Left ventricle myocardium inferior (tissue), 1 donor: ENCODE measurements around the gene WWC2. TPM values are rescaled to one million over a fixed set of nuclear protein-coding genes. Genes with fewer than 3 reads are reported as not detected.
A peak's percentile ranks its signal among the peaks of the same experiment; 100 is the strongest.

Source experiments
- DNase-seq: peaks from one replicate; pipeline ENCODE4 v3.0.0-alpha.2; 2020
- H3K27ac ChIP-seq: fragments of 200-600 bp; replicated peaks from 2 replicates; pipeline ENCODE4 v1.8.0; 2021
- H3K27me3 ChIP-seq: fragments of 200-600 bp; 2 replicates; pipeline ENCODE4 v1.8.0; 2021; ENCODE audit warnings: low read depth
- H3K36me3 ChIP-seq: fragments of 200-600 bp; 2 replicates; pipeline ENCODE4 v1.8.0; 2021
- H3K4me1 ChIP-seq: fragments of 200-600 bp; 2 replicates; pipeline ENCODE4 v1.8.0; 2021
- H3K4me3 ChIP-seq: fragments of 200-600 bp; 2 replicates; pipeline ENCODE4 v1.8.0; 2021; ENCODE audit warnings: mild to moderate bottlenecking, moderate library complexity
- H3K9me3 ChIP-seq: fragments of 200-600 bp; replicated peaks from 2 replicates; pipeline ENCODE4 v1.8.0; 2021
- CTCF ChIP-seq: fragments of 200-600 bp; IDR thresholded peaks from 2 replicates; pipeline ENCODE4 v1.8.0; 2021; ENCODE audit warnings: antibody characterized with exemption, mild to moderate bottlenecking, borderline replicate concordance
- intact Hi-C: fragments of 100-400 bp; cut with micrococcal nuclease; formaldehyde crosslinking; loops from one replicate; pipeline ENCODE4 v1.11.0; 2022
- total RNA-seq: library from RNA; stranded (reverse); fragmentation: NEBNext Ultra II Directional; extraction: Animal tissue kit (Norgen Biotek cat#: 25700); gene quantifications from one replicate; pipeline ENCODE4 v1.2.1, GENCODE V29; 2021
- donor health status: DM: no; HTN: yes; CAD: no; lungs with severe emphysema.

The WWC2 gene
- total RNA-seq, 1 donor from 2014 or later: 42.3 TPM

- no peak for DNase-seq
- Histone ChIP-seq H3K4me1 (peaks cover 72% of the 10 kb centered on the region), H3K27me3 (no peaks in the 10 kb centered on the region), H3K9me3 (no peaks in the 10 kb centered on the region), H3K4me3 (no peak overlapping the region), H3K36me3 (no peaks in the 10 kb centered on the region), H3K27ac (no peak overlapping the region)
- intact Hi-C loops: no loop called here
- no peak for TF ChIP-seq CTCF
These were observed 72.6 kb downstream of the WWC2 start for GRCh38 chr4:183171484-183172267.

- H3K4me1 ChIP-seq: peaks cover 70% of the 10 kb centered on the region
- H3K27ac ChIP-seq: peak overlapping the region; percentile 43
- H3K4me3 ChIP-seq: no peak overlapping the region
- intact Hi-C loops: no loop called here
- H3K9me3 ChIP-seq: no peaks in the 10 kb centered on the region
- no peaks in the 10 kb centered on the region for H3K27me3 ChIP-seq
- no peak for TF ChIP-seq CTCF
- DNase-seq: no peak
- no peaks in the 10 kb centered on the region for H3K36me3 ChIP-seq
These were observed 73.8 kb downstream of the WWC2 start for GRCh38 chr4:183172881-183173280.

- peak overlapping the region; percentile 43 for H3K27ac ChIP-seq
- no peak overlapping the region for H3K4me3 ChIP-seq
- H3K9me3 ChIP-seq: no peaks in the 10 kb centered on the region
- no peaks in the 10 kb centered on the region for H3K27me3 ChIP-seq
- no peak for TF ChIP-seq CTCF
- peaks cover 79% of the 10 kb centered on the region for H3K4me1 ChIP-seq
- H3K36me3 ChIP-seq: no peaks in the 10 kb centered on the region
- intact Hi-C loops: no loop called here
- DNase-seq: no peak
These were observed 74.8 kb downstream of the WWC2 start for GRCh38 chr4:183173580-183174526.

GRCh38 chr4:183175631-183176232 is 76.7 kb downstream of the WWC2 start:
- H3K9me3 ChIP-seq: no peaks in the 10 kb centered on the region
- no peak for TF ChIP-seq CTCF
- intact Hi-C loops: no loop called here
- H3K27ac ChIP-seq: peak overlapping the region; percentile 48
- no peaks in the 10 kb centered on the region for H3K27me3 ChIP-seq
- no peaks in the 10 kb centered on the region for H3K36me3 ChIP-seq
- H3K4me1 ChIP-seq: peaks cover 67% of the 10 kb centered on the region
- DNase-seq: no peak
- H3K4me3 ChIP-seq: peak overlapping the region; percentile 5

GRCh38 chr4:183177001-183177400 is 77.9 kb downstream of the WWC2 start:
- no peaks in the 10 kb centered on the region for H3K9me3 ChIP-seq
- H3K4me1 ChIP-seq: peaks cover 57% of the 10 kb centered on the region
- H3K36me3 ChIP-seq: no peaks in the 10 kb centered on the region
- no peak for DNase-seq
- intact Hi-C loops: no loop called here
- TF ChIP-seq CTCF: no peak
- no peak overlapping the region for H3K4me3 ChIP-seq
- H3K27me3 ChIP-seq: no peaks in the 10 kb centered on the region
- H3K27ac ChIP-seq: no peak overlapping the region
